GM19328 (cell line): Measurements from ENCODE around the gene CCL17.

Experiments used
- ATAC-seq: cut with Tn5 transposase; IDR thresholded peaks from one replicate; pipeline ENCODE4 v1.9.1; 2021; ENCODE audit warnings: mild to moderate bottlenecking, moderate library complexity; ENCODE audit not compliant: unreplicated experiment

Gene CCL17

DNA sequence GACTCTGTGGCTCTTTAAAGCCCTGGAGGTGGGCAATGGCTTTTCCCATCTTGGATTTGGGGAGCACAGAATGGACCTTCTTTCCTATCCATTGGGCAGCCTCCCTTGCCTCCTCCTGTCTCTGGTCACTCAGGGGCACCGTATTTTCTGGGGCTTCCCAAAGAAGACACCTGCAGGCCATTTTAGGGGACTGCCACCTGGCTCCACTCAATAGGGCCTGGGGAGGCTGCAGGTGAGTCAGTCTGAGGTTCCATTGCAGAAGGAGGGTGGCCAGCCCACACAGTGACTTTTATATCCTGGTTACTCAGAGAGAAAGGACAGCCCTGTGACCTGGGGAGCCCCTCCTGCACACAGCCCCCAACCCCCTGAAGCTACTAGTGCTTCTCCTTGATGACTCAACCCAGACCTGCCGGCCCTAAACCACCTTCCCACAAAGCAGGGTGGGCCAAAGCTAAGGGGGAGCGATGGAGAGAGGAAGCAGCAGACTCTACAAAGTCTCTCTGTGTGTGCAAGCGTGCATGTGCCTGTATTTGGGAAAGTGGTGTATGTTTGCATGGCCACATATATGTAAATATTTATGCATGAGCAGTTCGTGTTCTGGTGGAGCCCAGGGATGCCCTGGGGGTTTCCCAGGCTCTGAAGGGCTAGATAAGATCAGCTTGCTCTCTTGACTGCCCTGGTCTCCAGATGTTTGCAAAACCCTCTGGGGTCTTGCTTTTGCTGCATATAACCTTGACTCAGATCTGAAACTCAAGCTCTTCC, 27.3 kb upstream of the CCL17 start:
- peak; percentile 65 for ATAC-seq

DNA sequence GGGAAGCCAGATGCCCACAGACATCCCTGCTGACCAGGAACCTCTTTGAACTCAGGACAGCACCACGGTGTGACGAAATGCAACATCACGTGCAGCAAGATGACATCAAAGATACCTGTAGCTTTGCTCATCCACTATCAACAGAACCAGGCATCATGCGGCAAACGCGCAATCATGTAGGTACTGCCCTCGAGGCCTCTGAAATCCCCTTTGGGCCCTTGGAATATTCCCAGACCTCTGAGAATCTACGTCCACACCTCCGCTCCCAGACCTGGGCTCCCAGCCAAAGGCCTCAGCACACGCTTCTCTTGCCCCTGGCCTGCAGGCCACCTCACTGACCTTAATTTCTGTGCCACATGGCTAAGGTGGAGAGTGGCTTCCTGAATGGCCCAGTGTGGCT, 25.0 kb upstream of the CCL17 start:
- no peak for ATAC-seq

DNA sequence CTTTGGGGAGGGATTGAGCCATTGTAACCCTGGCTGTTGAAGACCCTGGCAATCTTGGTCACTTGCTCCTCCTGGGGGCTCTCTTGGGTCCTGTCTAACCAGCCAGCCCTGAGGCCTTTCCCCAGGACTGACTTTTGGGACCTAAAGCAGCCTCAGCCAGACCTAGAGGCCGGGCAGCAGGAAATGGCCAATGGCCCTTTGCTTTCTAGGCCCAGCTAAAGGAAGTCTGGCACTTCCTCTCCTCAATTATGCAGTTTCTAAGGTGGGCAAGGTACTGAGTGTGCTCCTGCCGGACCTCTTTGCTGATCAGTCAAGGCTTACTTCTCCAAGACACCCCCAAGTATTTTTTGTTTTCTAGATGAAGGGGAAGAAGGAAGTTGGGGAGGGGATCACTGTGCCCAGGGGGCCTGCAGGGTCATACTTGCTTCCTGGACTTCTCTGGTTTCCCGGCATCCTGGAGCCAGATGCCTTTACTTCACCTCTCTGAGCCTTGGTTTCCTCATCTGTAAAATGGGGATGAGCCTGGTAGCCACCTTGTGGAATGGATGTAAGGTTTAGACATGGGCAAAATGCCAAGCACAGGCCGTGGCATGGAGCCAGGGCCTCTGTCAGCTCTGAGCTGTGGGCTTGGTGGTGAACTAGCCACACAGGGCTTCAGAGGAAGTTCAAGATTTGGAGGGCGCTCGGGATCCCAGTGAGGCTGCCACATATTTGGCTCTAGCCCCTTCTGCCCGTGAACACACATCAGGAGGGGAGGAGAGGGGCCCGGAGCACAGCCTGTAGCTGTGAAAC, 23.7 kb upstream of the CCL17 start:
- ATAC-seq, result no peak

DNA sequence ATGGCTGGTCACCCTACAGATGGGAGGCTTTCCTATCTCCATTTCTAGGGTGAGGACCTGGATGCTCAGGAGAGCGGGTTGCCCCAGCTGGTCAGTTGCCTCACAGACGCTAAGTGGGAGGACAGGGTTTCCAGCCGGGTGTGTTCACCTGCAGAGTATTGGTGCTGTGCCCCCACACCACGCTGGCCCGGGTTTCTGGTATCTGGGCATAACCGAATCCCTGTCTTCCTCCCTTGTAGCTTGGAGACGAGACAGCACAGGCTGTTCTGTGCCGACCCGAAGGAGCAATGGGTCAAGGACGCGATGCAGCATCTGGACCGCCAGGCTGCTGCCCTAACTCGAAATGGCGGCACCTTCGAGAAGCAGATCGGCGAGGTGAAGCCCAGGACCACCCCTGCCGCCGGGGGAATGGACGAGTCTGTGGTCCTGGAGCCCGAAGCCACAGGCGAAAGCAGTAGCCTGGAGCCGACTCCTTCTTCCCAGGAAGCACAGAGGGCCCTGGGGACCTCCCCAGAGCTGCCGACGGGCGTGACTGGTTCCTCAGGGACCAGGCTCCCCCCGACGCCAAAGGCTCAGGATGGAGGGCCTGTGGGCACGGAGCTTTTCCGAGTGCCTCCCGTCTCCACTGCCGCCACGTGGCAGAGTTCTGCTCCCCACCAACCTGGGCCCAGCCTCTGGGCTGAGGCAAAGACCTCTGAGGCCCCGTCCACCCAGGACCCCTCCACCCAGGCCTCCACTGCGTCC, 22.6 kb upstream of the CCL17 start:
- ATAC-seq, result no peak

DNA sequence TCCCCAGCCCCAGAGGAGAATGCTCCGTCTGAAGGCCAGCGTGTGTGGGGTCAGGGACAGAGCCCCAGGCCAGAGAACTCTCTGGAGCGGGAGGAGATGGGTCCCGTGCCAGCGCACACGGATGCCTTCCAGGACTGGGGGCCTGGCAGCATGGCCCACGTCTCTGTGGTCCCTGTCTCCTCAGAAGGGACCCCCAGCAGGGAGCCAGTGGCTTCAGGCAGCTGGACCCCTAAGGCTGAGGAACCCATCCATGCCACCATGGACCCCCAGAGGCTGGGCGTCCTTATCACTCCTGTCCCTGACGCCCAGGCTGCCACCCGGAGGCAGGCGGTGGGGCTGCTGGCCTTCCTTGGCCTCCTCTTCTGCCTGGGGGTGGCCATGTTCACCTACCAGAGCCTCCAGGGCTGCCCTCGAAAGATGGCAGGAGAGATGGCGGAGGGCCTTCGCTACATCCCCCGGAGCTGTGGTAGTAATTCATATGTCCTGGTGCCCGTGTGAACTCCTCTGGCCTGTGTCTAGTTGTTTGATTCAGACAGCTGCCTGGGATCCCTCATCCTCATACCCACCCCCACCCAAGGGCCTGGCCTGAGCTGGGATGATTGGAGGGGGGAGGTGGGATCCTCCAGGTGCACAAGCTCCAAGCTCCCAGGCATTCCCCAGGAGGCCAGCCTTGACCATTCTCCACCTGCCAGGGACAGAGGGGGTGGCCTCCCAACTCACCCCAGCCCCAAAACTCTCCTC, 21.9 kb upstream of the CCL17 start:
- ATAC-seq, result no peak

DNA sequence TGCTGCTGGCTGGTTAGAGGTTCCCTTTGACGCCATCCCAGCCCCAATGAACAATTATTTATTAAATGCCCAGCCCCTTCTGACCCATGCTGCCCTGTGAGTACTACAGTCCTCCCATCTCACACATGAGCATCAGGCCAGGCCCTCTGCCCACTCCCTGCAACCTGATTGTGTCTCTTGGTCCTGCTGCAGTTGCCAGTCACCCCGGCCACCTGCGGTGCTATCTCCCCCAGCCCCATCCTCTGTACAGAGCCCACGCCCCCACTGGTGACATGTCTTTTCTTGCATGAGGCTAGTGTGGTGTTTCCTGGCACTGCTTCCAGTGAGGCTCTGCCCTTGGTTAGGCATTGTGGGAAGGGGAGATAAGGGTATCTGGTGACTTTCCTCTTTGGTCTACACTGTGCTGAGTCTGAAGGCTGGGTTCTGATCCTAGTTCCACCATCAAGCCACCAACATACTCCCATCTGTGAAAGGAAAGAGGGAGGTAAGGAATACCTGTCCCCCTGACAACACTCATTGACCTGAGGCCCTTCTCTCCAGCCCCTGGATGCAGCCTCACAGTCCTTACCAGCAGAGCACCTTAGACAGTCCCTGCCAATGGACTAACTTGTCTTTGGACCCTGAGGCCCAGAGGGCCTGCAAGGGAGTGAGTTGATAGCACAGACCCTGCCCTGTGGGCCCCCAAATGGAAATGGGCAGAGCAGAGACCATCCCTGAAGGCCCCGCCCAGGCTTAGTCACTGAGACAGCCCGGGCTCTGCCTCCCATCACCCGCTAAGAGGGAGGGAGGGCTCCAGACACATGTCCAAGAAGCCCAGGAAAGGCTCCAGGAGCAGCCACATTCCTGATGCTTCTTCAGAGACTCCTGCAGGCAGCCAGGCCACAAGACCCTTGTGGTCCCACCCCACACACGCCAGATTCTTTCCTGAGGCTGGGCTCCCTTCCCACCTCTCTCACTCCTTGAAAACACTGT, 21.0 kb upstream of the CCL17 start:
- ATAC-seq, result no peak

DNA sequence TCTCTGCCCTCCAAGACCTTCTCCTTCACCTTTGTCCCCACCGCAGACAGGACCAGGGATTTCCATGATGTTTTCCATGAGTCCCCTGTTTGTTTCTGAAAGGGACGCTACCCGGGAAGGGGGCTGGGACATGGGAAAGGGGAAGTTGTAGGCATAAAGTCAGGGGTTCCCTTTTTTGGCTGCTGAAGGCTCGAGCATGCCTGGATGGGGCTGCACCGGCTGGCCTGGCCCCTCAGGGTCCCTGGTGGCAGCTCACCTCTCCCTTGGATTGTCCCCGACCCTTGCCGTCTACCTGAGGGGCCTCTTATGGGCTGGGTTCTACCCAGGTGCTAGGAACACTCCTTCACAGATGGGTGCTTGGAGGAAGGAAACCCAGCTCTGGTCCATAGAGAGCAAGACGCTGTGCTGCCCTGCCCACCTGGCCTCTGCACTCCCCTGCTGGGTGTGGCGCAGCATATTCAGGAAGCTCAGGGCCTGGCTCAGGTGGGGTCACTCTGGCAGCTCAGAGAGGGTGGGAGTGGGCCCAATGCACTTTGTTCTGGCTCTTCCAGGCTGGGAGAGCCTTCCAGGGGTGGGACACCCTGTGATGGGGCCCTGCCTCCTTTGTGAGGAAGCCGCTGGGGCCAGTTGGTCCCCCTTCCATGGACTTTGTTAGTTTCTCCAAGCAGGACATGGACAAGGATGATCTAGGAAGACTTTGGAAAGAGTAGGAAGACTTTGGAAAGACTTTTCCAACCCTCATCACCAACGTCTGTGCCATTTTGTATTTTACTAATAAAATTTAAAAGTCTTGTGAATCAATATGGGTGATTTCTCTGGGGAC, 20.1 kb upstream of the CCL17 start:
- ATAC-seq, result no peak

DNA sequence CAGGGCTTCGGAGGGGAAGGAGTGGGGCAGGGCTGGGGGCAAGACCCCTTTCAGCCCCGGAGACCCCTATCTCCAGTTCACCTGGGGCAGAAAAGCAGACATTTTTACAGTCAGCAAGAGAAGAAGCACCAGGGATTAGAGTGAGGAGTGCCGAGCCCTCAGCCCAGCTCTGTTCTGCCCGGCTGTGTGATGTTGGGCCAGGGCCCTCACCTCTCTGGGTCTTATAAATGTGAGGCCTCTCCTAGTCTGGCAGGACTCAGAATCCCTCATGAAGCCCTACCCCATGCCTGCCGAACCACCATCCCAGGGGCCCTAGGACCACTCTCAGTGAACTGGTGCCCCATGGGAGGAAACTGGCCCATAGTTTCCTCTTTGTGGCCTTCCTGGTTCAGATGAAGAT, 19.5 kb upstream of the CCL17 start:
- no peak for ATAC-seq

DNA sequence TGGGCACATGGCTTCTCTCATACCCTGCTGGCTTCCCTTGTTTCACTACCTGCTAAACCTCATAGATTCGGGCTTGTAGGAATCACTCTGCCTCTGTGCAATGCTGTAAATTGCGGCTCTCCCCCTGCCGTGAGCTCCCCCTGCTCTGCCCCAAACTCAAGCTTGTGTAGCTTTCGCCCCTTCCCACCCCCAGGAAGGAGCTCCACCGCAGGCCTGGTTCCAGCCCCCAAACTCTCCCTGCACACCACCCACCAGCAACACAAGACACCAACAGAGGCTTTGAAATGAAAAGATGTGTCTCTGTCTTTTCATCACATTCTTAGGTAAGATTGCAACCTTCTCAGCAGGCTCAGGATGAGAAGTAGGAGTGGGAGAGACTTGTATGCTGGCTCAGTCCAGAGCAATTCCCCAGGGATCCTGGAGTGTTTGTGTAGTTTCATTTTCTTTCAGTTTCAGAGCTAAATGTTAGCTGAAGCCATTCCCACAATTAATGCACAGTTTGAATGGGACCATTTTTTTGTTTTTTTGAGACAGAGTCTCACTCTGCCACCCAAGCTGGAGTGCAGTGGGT, 18.1 kb upstream of the CCL17 start:
- ATAC-seq, result no peak

DNA sequence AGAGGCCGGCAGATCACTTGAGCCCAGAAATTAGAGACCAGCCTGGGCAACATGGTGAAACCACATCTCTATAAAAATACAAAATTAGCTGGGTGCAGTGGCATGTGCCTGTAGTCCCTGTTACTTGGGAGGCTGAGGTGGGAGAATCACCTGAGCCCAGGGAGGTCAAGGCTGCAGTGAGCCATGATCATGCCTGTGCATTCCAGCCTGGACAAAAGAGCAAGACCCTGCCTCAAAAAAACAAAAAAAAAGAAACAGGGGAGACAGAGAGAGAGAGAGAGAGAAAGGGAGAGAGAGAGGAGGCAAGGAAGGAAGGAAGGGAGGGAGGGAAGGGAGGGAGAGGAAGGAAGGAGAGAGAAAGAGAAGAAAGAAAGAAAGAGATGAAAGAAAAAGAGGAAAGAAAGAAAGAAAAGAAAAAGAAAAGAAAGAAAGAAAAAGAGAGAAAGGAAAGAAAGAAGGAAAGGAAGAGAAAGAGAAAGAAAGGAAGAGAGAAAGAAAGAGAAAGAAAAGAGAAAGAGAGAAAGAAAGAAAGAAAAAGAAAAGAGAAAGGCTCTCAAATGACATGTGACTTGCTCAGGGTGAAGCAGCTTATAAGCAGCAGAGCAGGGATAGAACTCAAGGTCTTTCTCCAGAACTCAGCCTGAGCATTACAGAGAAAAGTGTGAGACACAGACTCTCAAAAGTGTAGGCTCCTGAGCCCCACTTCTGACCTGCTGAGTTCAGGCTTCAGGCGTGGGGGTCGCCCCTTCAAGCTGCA, 16.8 kb upstream of the CCL17 start:
- no peak for ATAC-seq

DNA sequence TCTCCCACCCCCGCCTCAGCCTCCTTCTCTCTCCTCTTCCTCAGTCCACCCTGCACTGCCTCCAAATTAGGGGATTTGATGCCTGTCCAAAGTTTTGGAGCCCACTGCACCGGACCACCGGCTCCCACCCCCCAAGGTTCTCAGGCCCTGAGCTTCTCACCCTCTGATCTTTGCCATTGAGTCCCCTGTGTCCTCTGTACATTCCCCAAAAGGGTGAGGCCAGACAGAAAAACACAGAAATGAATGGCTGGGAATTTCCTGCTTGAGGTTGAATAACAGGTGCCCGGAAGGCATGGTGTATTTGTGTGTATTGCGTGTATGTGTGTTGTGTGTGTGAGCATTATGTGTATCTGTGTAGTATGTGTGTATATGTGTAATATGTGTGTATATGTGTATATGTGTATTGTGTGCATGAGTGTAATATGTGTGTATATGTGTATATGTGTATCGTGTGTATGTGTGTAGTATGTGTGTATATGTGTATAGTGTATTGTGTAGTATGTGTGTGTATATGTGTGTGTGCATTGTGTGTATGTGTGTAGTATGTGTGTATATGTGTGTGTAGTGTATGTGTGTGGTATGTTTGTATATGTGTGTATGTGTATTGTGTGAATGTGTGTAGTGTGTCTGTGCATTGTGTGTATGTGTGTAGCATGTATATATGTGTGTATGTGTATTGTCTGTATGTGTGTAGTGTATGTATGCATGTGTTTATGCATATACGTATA, 16.0 kb upstream of the CCL17 start:
- no peak for ATAC-seq

DNA sequence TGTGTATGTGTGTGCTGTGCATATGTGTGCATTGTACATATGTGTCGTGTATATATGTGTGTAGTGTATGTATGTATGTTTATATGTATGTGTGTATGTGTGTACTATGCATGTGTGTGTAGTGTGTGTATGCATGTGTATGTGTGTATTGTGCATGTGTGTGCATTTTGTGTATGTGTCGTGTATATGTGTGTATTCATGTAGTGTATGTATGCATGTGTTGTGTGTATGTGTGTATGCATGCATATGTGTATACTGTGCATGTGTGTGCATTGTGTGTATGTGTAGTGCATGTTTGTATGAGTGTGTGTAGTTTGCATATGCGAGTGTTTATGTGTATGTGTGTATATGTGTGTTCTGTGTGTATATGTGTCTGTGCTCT, 15.5 kb upstream of the CCL17 start:
- no peak for ATAC-seq

DNA sequence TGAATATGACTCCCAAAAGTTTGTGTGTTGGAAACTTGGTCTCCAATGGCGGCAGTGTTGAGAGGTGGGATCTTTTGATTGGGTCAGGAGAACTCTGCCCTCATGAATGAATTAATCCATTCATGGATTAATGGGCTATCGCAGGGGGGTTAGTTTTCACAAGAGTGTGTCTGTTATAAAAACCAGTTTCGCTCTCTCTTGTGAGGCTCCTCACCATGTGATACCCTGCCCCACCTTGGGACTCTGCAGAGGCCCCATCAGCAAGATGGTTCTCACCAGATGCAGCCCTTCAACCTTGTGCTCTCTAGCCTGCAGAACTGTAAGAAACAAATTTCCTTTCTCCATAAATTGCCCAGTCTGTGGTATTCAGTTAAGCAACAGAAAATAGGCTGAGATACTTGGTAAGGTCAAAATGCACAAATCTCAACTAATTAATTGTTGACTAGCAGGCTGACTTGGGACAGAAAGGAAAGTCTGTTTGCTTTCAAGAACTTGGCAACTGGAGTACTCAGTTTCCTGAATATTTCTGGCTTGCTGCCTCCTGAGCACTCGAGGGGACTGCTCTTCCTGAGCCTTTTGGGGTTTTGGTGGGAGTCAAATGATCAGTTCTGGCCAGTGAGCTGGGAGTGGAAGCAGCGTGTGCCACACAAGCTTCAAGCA, 13.8 kb upstream of the CCL17 start:
- ATAC-seq, result no peak

DNA sequence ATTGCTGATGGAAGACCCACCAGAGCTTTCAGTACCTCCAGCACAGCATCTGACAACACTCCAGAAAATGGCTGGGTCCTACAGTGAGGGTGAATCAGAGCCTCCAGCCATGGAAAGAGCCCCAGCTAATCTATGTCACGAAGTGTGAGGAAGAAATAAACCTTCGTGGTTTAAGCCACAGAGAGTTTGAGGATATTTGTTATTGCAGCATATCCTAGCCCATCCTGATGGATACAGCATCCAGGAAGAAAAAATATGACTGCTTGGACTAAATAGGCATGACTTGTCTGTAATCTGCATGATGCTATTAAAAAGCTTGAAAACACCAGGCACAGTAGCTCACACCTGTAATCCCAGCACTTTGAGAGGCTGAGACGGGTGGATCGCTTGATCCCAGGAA, 13.3 kb upstream of the CCL17 start:
- no peak for ATAC-seq

DNA sequence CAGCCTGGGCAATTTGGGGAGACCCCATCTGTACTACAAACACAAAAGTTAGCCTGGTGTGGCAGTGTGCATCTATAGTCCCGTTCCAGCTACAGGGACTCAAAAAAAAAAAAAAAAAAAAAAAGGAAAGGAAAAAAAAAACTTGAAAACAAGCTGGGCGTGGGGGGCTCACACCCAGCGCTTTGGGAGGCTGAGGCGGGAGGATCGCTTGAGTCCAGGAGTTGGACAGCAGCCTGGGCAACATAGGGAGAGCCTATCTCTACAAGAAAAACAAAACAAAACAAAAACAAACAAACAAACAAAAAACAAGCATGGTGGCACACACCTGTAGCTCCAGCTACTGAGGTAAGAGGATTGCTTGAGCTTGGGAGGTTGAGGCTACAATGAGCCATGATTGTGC, 12.9 kb upstream of the CCL17 start:
- ATAC-seq, result no peak

DNA sequence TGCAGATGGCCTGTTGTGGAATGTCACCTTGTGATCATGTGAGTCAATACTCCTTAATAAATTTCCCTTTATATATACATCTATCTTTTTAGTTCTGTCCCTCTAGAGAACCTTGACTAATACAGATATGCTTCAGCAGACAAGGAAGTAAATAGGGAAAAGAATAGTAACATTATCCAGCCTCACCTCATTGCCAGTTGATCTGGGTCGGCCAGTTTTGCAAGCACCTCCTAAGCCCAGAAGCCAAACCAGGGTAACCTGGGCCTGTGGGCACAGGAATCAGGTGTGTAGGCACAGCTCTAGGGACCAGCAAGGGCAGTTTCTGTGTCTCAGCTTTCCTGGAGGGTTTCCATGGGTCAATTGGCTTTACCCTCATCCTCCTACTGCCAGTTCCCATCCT, 11.9 kb upstream of the CCL17 start:
- no peak for ATAC-seq

DNA sequence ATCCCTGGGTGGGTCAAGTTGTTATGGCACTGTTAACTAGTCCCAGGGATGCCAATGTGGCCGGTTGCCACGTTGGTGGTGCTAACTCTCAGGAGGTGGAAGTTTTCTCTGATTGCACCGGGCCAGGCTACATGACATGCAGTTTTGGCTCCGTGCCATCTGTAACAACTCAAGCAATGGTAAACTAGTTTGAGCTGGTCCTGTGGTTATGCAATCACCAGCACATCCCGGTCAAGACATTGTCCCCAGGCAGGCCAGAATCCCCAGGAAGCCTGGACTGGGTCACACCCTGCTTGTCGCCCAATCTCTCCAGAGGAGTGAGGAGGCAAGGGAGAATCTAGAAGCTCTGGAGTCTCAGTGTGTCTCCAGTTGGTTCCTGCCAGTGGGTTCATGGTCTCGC, 10.1 kb upstream of the CCL17 start:
- ATAC-seq, result no peak
